IPS-11a (cell line): Measurements from ENCODE around the gene CCDC57.
A peak's percentile ranks its signal among the peaks of the same experiment; 100 is the strongest.

ENCODE experiments used
- H3K4me3 ChIP-seq: one replicate; pipeline ENCODE4 v1.5.1; 2013; ENCODE audit warnings: low read depth, low read length, control low read depth

Gene CCDC57

DNA sequence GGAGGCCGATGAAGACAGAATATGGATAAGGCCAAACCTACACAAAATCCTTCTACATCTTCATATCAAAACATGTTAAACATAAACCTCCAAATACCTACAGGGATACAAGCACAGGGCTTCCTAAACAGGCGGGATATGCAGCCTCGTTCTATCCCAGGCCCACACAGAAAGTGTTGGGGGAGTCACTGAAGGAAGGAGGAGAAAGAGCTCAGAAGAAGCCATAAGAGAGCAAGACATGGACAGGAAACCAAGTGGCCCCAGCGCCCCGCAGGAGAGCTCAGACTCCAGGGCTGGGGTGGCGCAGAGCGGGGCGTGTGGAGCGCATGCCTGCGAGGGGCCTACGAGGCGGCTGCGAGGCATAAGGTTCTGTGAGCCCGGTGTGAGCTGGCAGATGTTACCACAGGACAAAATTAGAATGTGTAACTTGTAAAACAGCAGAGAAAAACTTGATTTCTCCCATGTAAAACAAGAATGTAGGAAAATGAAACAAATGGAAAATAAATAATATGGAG, 103.6 kb downstream of the CCDC57 start:
- H3K4me3 ChIP-seq, result no peak overlapping the region

DNA sequence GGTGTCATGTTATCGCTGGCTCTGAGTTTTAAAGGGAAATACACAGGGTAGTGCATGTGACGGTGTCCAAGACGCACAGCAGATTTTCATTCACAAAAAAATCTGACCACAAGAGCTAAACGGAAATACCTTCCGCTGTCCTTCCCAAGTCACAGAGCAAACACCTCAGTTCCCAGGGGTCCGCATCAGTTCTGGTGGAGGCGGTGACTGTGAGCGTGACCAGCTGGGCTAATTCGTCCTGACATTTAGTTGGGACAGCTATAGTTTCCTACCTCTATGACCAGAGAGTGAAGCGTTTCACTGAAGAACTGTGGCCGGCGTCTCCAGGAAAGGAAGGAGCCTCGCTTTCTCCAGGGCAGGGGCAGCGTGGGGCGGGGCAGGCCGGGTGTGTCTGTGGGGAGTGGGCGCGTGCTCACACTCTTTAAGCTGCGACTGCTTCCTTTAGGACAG, 104.1 kb downstream of the CCDC57 start:
- H3K4me3 ChIP-seq, result no peak overlapping the region

- no peak overlapping the region for H3K4me3 ChIP-seq
Observed at GRCh38 chr17:82108038-82108437, 104.6 kb downstream of the CCDC57 start.

GRCh38 chr17:82107341-82107860, 105.2 kb downstream of the CCDC57 start:
- no peak overlapping the region for H3K4me3 ChIP-seq

DNA sequence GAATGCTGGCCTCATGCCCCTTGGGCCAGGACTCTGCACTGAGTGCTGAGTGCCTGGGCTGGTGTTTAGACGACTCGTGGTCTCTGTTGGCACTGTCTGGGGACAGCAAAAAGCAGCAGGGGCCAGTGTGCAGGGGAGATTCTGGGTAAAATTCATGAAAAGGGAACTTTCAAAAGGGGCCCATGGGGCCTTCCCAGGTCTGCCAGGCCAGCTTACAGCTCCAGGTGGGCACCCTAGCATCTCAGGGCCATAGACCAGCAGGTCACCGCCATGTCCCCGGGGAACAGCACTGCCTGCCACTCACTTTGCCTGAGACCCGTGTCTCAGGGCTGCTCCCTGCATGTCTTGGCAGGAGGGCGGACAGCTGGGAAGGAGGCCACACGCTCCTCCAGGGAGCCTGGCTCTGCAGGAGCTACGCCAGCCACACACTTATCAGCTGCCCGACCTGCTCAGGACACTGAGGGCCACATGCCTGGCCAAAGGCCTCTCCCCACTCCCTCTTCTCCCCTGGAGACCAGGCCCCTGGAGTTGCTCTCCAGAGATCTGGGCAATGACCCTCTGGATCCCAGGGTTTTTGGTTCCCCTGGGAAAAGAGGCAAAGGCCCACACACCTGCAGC, 105.8 kb downstream of the CCDC57 start:
- no peak overlapping the region for H3K4me3 ChIP-seq

GRCh38 chr17:82105882-82106687, 106.6 kb downstream of the CCDC57 start:
- H3K4me3 ChIP-seq, result no peak overlapping the region

DNA sequence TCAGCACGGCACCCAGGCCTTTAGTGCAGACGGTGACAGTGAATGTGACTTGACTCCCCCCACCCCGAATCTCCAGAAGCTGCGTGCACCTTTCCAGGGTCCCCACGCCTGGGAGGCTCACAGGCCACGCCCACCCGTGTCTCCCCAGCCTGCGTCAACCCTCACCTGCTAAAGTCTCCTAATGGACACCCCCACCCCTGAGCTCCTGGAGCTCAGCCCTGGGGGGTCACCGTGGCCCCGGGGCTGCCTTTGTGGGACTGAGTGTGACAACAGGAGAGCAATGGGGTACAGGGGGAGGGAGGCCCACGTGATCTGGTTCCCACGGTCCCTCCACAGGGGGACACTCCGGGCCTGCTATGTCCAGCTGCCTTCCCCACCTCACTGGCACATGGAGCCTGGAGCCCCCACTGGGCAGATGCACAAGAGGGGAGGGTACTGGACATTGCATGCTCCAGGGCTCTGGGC, 107.2 kb downstream of the CCDC57 start:
- H3K4me3 ChIP-seq, result no peak overlapping the region

GRCh38 chr17:82104797-82105416, 107.7 kb downstream of the CCDC57 start:
- H3K4me3 ChIP-seq, result no peak overlapping the region

GRCh38 chr17:82103553-82104451, 108.8 kb downstream of the CCDC57 start:
- no peak overlapping the region for H3K4me3 ChIP-seq

GRCh38 chr17:82101767-82102679, 110.6 kb downstream of the CCDC57 start:
- H3K4me3 ChIP-seq, result no peak overlapping the region

DNA sequence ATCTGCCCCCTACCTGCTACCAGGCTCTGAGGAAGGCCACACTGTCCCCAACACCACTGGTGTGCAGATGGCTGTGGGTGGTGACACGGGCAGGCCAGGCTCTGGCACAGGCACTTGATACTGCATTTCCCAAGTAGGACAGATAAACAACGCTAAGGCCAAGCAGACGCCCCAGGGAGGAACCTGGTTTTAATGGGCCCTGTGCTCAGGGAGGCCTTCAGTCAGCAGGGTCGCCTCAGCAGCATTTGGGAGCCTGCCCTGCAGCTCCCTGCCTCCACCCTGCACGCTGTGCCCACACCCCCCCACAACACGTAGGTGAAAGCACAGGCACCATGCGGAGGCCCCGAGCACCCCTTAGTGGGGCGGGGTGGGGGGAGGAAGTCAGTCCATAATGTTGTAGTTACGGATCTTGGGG, 111.3 kb downstream of the CCDC57 start:
- no peak overlapping the region for H3K4me3 ChIP-seq

- H3K4me3 ChIP-seq, result no peak overlapping the region
Observed at GRCh38 chr17:82100502-82101298, 111.9 kb downstream of the CCDC57 start.

DNA sequence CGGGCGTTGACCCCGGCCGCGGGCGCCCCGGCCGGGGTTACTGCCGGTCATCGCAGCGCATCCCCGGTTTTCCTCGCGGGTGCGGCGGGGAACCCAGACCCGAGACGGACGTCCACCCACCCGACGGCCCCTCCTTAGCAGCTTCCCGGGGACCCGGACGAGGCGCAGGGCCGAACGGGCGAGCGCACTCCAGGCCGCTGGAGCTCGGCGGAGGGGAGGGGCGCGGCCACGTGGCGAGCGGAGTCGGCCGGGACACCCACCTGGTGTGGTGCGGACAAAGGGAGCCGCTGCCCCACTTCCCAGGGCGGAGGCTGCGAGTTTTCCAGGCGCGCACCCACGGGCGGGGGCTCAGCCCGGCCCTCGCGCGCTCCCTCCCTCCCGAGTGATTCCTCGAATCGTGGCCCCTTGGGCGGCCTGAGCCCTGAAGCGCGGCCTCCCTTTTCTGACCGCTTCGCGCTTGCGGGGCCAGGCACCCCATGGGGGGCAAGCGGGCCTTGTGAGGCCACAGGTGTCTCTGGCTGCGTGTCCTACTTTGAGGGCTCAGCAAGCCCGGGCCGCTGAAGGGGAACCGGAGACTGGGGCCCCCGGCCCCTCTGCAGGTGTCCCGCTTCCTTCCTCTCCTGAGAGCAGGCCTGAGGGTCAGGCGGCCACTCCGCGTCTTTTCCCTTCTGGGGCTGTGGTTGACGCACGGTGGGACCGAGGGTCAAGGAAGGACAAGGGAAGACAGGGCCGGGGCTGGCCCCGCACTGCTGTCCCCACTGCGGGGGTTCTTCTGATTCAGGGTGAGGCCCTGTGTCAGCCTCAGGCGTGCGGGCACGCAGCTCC, 113.5 kb downstream of the CCDC57 start:
- H3K4me3 ChIP-seq, result peak overlapping the region; percentile 39

DNA sequence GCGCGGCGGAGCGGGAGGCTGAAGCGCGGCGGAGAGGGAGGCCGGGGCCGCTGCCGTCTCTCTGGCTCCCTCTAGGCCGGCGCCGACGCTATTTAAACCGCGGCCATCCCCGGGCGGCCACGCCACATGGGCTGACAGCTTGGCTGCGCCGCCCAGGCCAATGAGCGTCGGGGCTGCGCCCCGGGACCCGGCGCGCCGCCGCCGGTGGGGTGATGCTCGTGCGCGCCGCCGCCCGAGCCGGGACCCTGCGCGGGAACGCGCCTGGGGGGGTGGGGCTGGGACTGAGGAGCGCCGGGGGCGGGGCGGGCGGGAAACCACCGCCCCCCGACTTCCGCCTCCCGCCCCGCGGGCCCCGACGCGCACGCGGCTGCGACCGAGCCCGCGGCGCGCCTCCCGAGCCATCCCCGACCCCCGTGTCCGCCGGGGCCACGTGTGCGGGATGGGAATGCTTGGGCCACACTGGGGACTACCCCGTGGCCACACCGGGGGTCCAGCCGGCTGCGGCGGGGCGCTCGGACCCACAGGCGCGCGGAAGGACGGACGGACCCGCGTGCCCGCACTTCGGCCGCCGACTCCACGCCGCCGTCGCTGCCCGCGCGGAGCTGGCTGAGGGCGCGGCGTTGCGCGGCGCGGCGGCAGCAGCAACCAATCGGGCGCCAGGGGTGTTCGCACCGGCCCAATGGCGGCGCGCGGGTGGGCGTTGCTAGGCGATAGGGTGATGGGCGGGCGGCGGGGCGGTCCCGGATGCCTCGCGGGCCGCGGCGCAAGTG, 114.3 kb downstream of the CCDC57 start, which contains the start of gene FASN:
TSS of gene FASN (minus strand) at position 68 of the 770 bp plus-strand sequence. CDS start 1,791 bp downstream, outside the sequence.
- peak within 1 kb of the TSS; percentile 56 for H3K4me3 ChIP-seq

DNA sequence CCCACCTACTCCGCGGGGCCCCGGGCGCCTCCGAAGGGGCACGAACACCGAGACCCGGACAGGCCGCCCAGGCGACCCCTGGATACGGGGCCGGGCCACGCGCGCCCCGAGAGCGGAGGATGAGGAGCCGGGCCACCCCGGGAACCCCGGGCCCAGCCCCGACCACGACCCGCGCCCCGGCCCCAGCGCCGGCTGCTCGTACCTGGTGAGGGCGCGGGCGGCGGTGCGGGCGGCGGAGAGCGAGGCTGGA, 114.8 kb downstream of the CCDC57 start:
- peak overlapping the region; percentile 56 for H3K4me3 ChIP-seq

GRCh38 chr17:82097184-82097918, 115.3 kb downstream of the CCDC57 start:
- H3K4me3 ChIP-seq, result peak overlapping the region; percentile 56
